Upper lobe of right lung (tissue), 1 donor: Measurements from ENCODE around the gene PCDHB8. TPM values are rescaled to one million over a fixed set of nuclear protein-coding genes. Genes with fewer than 3 reads are reported as not detected.
A peak's percentile ranks its signal among the peaks of the same experiment; 100 is the strongest.
"Not testable (repeated sequence)": the region's sequence is repeated elsewhere in the genome, so short reads cannot be mapped to it uniquely, and the experiment has no call there.

Source experiments
- ATAC-seq: fragments of 200-7000 bp; cut with Tn5 transposase; one replicate; pipeline ENCODE4 v1.9.1; 2020; ENCODE audit warnings: mild to moderate bottlenecking, moderate library complexity
- DNase-seq: peaks from one replicate; pipeline ENCODE4 v3.0.0-alpha.2; 2020
- H3K27ac ChIP-seq: fragments of 200-600 bp; one replicate; pipeline ENCODE4 v1.8.0; 2022
- H3K27me3 ChIP-seq: fragments of 200-600 bp; one replicate; pipeline ENCODE4 v1.8.0; 2022; ENCODE audit warnings: mild to moderate bottlenecking
- H3K36me3 ChIP-seq: fragments of 200-600 bp; one replicate; pipeline ENCODE4 v1.8.0; 2022
- H3K4me1 ChIP-seq: fragments of 200-600 bp; one replicate; pipeline ENCODE4 v1.8.0; 2022
- H3K4me3 ChIP-seq: fragments of 200-600 bp; one replicate; pipeline ENCODE4 v1.8.0; 2022; ENCODE audit warnings: mild to moderate bottlenecking
- H3K9me3 ChIP-seq: fragments of 200-600 bp; one replicate; pipeline ENCODE4 v1.8.0; 2022
- CTCF ChIP-seq: fragments of 200-600 bp; IDR thresholded peaks from one replicate; pipeline ENCODE4 v1.8.0; 2022; ENCODE audit warnings: antibody characterized with exemption
- intact Hi-C: fragments of 100-400 bp; cut with DNase I; formaldehyde crosslinking; loops from one replicate; pipeline ENCODE4 v1.11.0; 2022
- total RNA-seq: library from RNA; stranded (reverse); fragmentation: NEBNext Ultra II Directional; extraction: Animal tissue kit (Norgen Biotek cat#: 25700); gene quantifications from one replicate; pipeline ENCODE4 v1.2.1, GENCODE V29; 2021
- donor health status: DM: no; HTN: yes; CAD: no; lungs with severe emphysema.

Gene PCDHB8
- total RNA-seq, 1 donor from 2014 or later = 2.4 TPM

- TF ChIP-seq CTCF = peak; percentile 40
- Histone ChIP-seq H3K36me3 (no peaks in the 10 kb centered on the region), H3K4me3 (no peak within 1 kb of the TSS), H3K4me1 (no peaks in the 10 kb centered on the region), H3K9me3 (peaks cover 28% of the 10 kb centered on the region), H3K27ac (no peak within 1 kb of the TSS), H3K27me3 (no peaks in the 10 kb centered on the region)
- no peak for DNase-seq
- intact Hi-C loops = no loop called here
- ATAC-seq = peak; percentile 41
Measured at GRCh38 chr5:141192110-141192725, 14.6 kb downstream of the PCDHB8 start, which contains the start of gene PCDHB10. TSS of gene PCDHB10 (plus strand) at chr5:141192353. CDS start at chr5:141192553, 200 bp downstream.

- intact Hi-C loops, H3K4me3 ChIP-seq, ATAC-seq, H3K4me1 ChIP-seq, DNase-seq, H3K27me3 ChIP-seq, H3K27ac ChIP-seq, H3K36me3 ChIP-seq: not testable (repeated sequence)
- peaks cover 38% of the 10 kb centered on the region for H3K9me3 ChIP-seq
Measured at GRCh38 chr5:141194332-141194731, 16.7 kb downstream of the PCDHB8 start.

GRCh38 chr5:141196363-141196762, 18.8 kb downstream of the PCDHB8 start:
- TF ChIP-seq CTCF = no peak
- DNase-seq (no peak), ATAC-seq (no peak)
- Histone ChIP-seq H3K36me3 (no peaks in the 10 kb centered on the region), H3K9me3 (peaks cover 38% of the 10 kb centered on the region), H3K27ac (no peak overlapping the region), H3K27me3 (no peaks in the 10 kb centered on the region), H3K4me1 (no peaks in the 10 kb centered on the region), H3K4me3 (no peak overlapping the region)
- intact Hi-C loops = no loop called here

GRCh38 chr5:141199359-141200235, 22.0 kb downstream of the PCDHB8 start, which contains the start of gene PCDHB11:
TSS of gene PCDHB11 (plus strand) at chr5:141199627. CDS start at chr5:141199775, 148 bp downstream.
- intact Hi-C loops = no loop called here
- Histone ChIP-seq H3K4me1 (no peaks in the 10 kb centered on the region), H3K36me3 (no peaks in the 10 kb centered on the region), H3K27ac (no peak within 1 kb of the TSS), H3K4me3 (peak within 1 kb of the TSS; percentile 0), H3K27me3 (no peaks in the 10 kb centered on the region), H3K9me3 (peaks cover 25% of the 10 kb centered on the region)
- ATAC-seq (no peak), DNase-seq (no peak)
- peak; percentile 7 for TF ChIP-seq CTCF

GRCh38 chr5:141201126-141201525, 23.5 kb downstream of the PCDHB8 start:
- H3K4me1 ChIP-seq, H3K36me3 ChIP-seq, H3K27ac ChIP-seq, DNase-seq, intact Hi-C loops, H3K4me3 ChIP-seq, ATAC-seq, H3K27me3 ChIP-seq: not testable (repeated sequence)
- H3K9me3 ChIP-seq = peaks cover 21% of the 10 kb centered on the region

GRCh38 chr5:141201646-141202045, 24.1 kb downstream of the PCDHB8 start:
- DNase-seq, ATAC-seq, H3K27me3 ChIP-seq, H3K4me1 ChIP-seq, H3K4me3 ChIP-seq, H3K36me3 ChIP-seq, intact Hi-C loops, H3K27ac ChIP-seq: not testable (repeated sequence)
- peaks cover 16% of the 10 kb centered on the region for H3K9me3 ChIP-seq

- Histone ChIP-seq H3K27me3 (no peaks in the 10 kb centered on the region), H3K36me3 (no peaks in the 10 kb centered on the region), H3K4me3 (peak within 1 kb of the TSS; percentile 12), H3K9me3 (peaks cover 5% of the 10 kb centered on the region), H3K27ac (no peak within 1 kb of the TSS), H3K4me1 (no peaks in the 10 kb centered on the region)
- no peak for ATAC-seq
- no peak for DNase-seq
- TF ChIP-seq CTCF = peak; percentile 22
- intact Hi-C loops = no loop called here
Measured at GRCh38 chr5:141208478-141208877, 30.9 kb downstream of the PCDHB8 start, which contains the start of gene PCDHB12. TSS of gene PCDHB12 (plus strand) at chr5:141208719. CDS start at chr5:141208908, 189 bp downstream.

- H3K9me3 ChIP-seq, intact Hi-C loops: not testable (repeated sequence)
Measured at GRCh38 chr5:141210281-141210680, 32.7 kb downstream of the PCDHB8 start.

GRCh38 chr5:141210849-141211248, 33.3 kb downstream of the PCDHB8 start:
- H3K27ac ChIP-seq, H3K9me3 ChIP-seq, H3K36me3 ChIP-seq, H3K4me1 ChIP-seq, H3K4me3 ChIP-seq, DNase-seq, H3K27me3 ChIP-seq, intact Hi-C loops, ATAC-seq: not testable (repeated sequence)

More at GRCh38 chr5:141210281-141210680, 32.7 kb downstream of the PCDHB8 start:
- H3K36me3 ChIP-seq, H3K27me3 ChIP-seq, ATAC-seq, H3K27ac ChIP-seq, H3K4me3 ChIP-seq, DNase-seq, H3K4me1 ChIP-seq: not testable (repeated sequence)
